BJ (cell line): ENCODE results near the gene UCK1. TPM values are rescaled to one million over a fixed set of nuclear protein-coding genes. Genes with fewer than 3 reads are reported as not detected.
A peak's percentile ranks its signal among the peaks of the same experiment; 100 is the strongest.

Experiments
- CTCF ChIA-PET: fragments of 350-600 bp; formaldehyde crosslinking; extraction: SDS; loops from one replicate; lab custom pipeline; 2021; ENCODE audit warnings: antibody characterized with exemption, inconsistent platforms; lab: Yijun Ruan, JAX
- POLR2A ChIA-PET: fragments of 300-600 bp; sonication (Branson Sonifier 250); formaldehyde crosslinking; extraction: SDS; loops from one replicate; lab custom pipeline; 2021; ENCODE audit warnings: antibody characterized with exemption; lab: Charles Lee
- DNase-seq: peaks from one replicate; pipeline ENCODE4 v3.0.0-alpha.2; 2011; ENCODE audit warnings: low read depth
- H3K27me3 ChIP-seq: 2 replicates; pipeline ENCODE4 v1.6.0; 2011; ENCODE audit warnings: low read length; ENCODE audit not compliant: control insufficient read depth, insufficient read depth
- H3K36me3 ChIP-seq: 2 replicates; pipeline ENCODE4 v1.5.1; 2011; ENCODE audit warnings: low read length; ENCODE audit not compliant: control insufficient read depth, insufficient read depth
- H3K4me3 ChIP-seq: 2 replicates; pipeline ENCODE4 v1.5.1; 2011; ENCODE audit warnings: low read depth, mild to moderate bottlenecking, control low read depth, low read length
- polyA plus RNA-seq: library from polyadenylated mRNA; depleted of rRNA; stranded (reverse); fragments of >200 nt; gene quantifications from 2 replicates; pipeline ENCODE4 v1.2.3, GENCODE V29; 2011
- TF ChIP-seq, protein P1 (sequence below): IDR thresholded peaks from 2 replicates; pipeline ENCODE4 v1.5.1; 2011; ENCODE audit warnings: low read depth, mild to moderate bottlenecking, control low read depth, inconsistent platforms, low read length, moderate library complexity; ENCODE audit not compliant: insufficient read depth

UCK1 gene
- polyA plus RNA-seq, 1 experiment: 24.9 TPM

DNA sequence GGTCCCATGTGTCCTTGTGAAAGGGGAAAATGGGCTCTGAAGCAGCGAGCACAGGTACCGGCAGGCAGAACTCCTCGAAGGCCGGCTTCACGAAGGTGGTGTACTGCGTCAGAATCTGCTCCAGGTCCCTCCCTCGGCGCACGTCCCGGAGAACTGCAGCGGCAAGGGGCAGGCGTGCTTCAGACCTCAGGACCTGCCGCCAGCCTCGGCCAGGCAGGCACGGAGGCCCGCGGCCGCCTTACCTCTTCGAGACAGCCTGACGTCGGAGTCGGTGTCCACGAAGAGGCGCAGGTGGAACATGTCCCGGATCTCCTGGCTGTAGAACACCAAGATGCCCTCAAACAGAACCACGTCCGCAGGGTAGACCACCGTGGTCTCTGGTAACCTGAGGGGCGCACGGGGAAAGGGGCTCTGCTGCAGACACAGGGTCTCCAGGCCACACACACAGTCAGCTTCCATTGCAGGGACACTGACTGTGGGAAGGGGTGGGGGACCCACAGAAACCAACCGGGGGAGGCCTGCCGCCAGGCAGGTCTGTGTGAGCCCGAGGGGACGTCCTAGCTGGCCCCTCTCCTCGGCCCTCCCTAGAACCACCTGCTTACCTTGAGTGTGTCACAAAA lies 2.1 kb downstream of the UCK1 start:
- ChIA-PET POLR2A (no interaction called here), CTCF (no interaction called here)
- H3K4me3 ChIP-seq: no peak overlapping the region
- no peak for DNase-seq
- H3K36me3 ChIP-seq: peaks cover 26% of the 10 kb centered on the region
- no peaks in the 10 kb centered on the region for H3K27me3 ChIP-seq
- TF ChIP-seq, protein P1, sequence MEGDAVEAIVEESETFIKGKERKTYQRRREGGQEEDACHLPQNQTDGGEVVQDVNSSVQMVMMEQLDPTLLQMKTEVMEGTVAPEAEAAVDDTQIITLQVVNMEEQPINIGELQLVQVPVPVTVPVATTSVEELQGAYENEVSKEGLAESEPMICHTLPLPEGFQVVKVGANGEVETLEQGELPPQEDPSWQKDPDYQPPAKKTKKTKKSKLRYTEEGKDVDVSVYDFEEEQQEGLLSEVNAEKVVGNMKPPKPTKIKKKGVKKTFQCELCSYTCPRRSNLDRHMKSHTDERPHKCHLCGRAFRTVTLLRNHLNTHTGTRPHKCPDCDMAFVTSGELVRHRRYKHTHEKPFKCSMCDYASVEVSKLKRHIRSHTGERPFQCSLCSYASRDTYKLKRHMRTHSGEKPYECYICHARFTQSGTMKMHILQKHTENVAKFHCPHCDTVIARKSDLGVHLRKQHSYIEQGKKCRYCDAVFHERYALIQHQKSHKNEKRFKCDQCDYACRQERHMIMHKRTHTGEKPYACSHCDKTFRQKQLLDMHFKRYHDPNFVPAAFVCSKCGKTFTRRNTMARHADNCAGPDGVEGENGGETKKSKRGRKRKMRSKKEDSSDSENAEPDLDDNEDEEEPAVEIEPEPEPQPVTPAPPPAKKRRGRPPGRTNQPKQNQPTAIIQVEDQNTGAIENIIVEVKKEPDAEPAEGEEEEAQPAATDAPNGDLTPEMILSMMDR: no peak

DNA sequence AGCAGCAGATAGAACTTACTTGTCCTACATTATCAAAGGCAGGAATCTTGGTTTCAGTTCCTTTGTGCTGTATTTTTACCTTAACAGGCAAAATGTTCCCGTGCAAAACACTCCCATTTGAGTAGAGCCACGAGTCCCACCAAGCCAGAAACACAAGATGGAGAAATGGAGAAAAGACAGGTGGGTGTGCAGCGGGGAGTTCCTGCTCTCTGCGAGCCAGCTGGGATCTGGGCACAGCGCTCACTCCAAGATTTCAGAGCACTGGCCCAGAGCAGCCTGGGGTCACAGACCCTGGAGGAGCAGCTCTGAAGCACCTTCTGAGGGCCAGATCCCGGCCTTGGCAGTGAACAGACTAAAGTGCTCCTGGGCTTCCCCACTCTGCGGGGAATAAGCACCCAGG lies 2.9 kb downstream of the UCK1 start:
- CTCF ChIA-PET: no interaction called here

DNA sequence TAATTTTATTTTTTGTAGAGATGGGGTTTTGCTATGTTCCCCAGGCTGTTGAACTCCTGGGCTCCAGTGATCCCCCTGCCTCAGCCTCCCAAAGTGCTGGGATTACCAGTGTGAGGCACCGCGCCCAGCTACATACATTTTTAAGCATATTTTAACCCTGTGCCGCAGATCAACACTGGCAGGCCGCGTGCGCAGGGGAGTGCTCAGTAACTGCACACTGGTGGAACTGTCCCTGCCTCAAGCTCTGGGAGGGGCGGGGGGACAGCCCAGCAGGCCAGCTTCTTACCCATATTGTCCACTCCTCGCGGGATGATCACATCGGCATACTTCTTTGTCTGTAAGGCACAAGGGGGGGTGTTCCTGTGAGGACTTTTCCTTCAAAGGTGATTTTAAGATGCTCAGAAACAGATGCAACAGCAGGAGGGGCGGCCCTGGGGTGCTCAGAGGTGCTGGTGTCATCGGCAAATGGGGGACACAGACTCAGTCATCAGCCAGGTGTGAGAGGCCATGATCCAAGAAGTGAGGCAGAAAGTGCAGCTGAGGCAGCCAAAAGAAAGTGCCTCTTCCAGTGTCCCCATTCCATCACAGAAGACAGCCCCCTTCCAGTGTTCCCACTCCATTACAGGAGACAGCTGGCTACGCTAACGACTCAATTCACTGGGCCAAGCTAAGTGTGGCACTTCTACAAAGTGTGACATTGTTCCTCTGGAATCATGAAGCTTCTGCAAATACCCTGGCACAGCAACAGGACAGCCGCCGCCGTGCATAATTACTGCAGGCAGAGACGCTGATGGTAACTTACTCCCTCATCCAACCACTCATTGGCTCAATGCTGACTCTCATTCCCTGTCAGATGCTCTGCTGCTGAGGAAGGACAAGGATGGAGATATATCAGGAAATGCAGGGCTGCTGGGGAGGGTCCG lies 5.2 kb downstream of the UCK1 start:
- TF ChIP-seq, protein P1: no peak
- no peaks in the 10 kb centered on the region for H3K27me3 ChIP-seq
- no peak for DNase-seq
- ChIA-PET POLR2A (no interaction called here), CTCF (interaction anchor here (0.7 to 0.8 kb wide), 2 partner anchors 176 to 190 kb away, joined by 3 read pairs; no protein-coding TSS in a partner anchor)
- H3K4me3 ChIP-seq: no peak overlapping the region
- peaks cover 36% of the 10 kb centered on the region for H3K36me3 ChIP-seq

More for the DNA sequence above, 2.9 kb downstream of the UCK1 start:
- POLR2A ChIA-PET: no interaction called here
- TF ChIP-seq, protein P1: no peak
- Histone ChIP-seq H3K4me3 (no peak overlapping the region), H3K36me3 (peaks cover 31% of the 10 kb centered on the region), H3K27me3 (no peaks in the 10 kb centered on the region)
- DNase-seq: no peak

GRCh38 chr9:131524665-131525315 lies 6.3 kb downstream of the UCK1 start:
- H3K36me3 ChIP-seq: peaks cover 44% of the 10 kb centered on the region
- TF ChIP-seq, protein P1: no peak
- no peak overlapping the region for H3K4me3 ChIP-seq
- CTCF ChIA-PET: no interaction called here
- DNase-seq: peak; percentile 51
- POLR2A ChIA-PET: no interaction called here
- H3K27me3 ChIP-seq: no peaks in the 10 kb centered on the region
